ENCODE measurements around the gene IQGAP2.

DNA sequence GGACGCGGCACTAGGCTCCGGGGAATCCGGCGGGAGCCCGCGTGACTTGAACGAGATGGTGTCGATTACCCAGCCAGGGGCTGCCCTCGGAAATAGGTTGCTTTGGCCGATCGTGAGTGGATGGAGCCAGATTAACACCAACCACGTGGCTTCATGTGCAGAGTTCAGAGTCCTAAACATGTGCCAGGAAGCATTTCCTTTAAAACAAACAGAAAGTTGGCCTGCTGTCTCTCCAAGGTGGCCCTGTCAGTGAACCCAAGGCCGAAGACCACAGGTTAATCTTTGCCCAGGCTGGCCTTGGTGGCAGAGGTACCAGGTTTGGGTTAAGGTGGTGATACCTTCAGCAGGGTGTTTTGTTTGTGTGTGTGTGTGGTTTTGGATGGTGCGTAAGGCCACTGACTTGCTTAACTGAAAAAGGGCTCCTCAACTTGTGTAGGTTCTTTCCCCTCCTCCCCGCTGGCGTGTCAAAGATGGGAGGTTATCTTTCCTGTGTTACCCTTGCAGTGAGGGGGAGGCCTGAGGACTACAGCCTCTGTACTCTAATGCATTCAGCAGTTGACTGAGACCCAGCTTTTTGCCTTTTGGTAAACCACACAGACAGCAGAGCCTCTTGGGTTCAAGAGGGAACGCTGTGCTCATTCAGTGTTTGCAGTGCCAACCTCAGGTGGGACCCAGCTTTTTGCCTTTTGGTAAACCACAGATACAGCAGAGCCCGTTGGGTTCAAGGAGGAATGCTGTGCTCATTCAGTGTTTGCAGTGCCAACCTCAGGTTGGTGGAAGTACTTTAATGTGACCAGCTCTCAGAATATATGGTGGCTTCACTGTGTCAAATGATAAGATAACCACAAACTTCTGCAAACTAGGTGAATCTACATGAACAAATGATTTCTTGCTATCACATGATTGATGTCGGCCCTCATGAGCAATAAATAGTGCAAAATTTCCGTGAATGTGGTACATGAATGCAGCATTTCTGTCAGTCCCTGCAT, 1.4 kb downstream of the IQGAP2 start:
- TF ChIP-seq EZH2 (IDR thresholded peaks at IDR 0.05): no peak
- TF ChIP-seq POLR2AphosphoS5 (IDR thresholded peaks at IDR 0.05; ENCODE audit: borderline replicate concordance, low read depth, low read length): no peak
